EH (cell line): Measurements from ENCODE around the gene MAP3K1.
"Not testable (repeated sequence)": the region's sequence is repeated elsewhere in the genome, so short reads cannot be mapped to it uniquely, and the experiment has no call there.

Source experiments
- DNase-seq: peaks from one replicate; pipeline ENCODE4 v3.0.0-alpha.2; 2015; ENCODE audit warnings: low read depth

The MAP3K1 gene

DNA sequence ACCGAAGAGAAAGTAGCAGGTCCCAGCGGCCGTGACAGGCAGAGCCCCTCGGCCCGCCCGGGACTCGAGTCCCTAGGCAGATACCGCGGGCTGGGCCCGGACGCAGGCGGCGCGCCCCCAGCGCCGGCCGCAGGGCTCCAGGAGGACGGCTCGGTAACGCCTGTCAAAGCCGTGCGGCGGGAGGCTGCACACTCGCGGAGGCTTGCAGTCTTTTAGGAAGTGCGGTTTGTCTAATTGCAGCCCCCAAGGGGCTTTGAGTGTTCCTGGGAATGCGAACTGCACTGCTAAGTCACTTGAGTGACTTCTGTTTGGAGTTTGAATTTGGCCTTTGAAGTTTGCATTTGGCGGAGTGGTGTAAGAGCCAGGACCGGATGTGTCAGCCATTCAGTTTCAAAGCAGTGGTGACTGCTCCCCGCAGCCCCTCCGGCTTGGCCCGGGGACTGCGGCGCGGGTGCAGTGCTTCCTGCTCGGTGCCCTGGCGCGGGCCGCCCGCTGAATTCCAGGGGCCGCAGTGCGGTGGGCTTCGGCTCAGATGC lies 1.3 kb downstream of the MAP3K1 start:
- DNase-seq: peak; percentile 77

- peak; percentile 15 for DNase-seq
Observed at GRCh38 chr5:56817263-56818014, 2.1 kb downstream of the MAP3K1 start.

GRCh38 chr5:56818450-56819037 lies 3.2 kb downstream of the MAP3K1 start:
- peak; percentile 30 for DNase-seq

DNA sequence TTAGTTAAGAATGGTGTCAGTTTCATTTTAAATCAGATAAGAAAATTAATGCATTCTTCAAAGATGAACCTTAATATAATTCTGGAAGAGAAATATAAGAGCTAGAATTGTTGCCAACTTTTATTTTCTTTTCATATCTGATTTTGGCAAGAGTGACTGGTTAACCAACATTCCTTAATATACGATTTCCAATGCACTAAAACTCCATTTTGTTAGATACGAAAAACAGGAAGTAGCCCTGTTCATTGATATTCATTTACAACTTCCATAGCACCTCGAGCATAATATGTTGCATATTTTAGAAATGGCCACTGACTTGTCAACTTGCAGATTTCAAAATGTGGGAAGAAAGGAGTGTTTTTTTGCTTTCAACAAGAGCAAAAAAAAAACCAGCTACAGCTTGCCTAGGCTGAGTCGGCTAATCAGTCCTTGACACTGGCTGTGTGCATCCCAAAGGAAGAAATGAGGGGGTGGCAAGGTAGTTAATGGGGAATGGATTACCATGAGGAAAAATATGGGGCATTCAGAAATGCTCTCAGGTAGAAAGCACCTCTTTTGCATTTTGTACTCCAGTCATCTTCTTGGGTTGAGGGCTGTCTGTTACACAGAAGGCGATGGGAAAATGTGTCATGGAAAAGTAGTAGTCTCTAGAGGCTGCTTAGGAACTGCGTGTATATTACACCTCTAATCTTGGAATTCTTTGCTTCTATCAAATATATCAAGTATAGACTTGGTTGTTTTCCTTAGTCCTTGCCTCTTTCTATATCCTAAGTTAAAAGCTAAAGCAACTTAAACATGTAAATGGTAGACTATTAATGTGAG lies 3.9 kb downstream of the MAP3K1 start:
- DNase-seq: peak; percentile 33

GRCh38 chr5:56821868-56822267 lies 6.5 kb downstream of the MAP3K1 start:
- not testable (repeated sequence) for DNase-seq

GRCh38 chr5:56822981-56823380 lies 7.6 kb downstream of the MAP3K1 start:
- no peak for DNase-seq

DNA sequence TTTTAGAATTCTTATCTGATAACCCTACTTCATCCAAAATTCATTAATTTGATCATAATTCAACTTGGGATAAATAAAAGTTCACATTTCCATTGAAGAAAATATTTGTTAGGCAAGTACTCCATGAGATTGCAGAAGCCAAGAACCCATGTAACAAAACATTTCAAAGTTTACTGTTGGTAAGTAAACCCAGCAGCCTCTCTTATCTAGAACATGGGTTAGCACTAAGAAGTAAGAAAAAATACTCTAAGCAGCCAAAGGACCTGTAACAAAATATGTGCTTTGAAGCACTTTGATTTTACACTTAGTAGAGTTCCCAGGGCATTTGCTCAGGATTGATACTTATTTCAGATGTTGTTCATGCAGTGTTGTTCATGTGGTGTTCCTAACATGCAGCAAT lies 8.7 kb downstream of the MAP3K1 start:
- DNase-seq: no peak

GRCh38 chr5:56825222-56825824 lies 10.0 kb downstream of the MAP3K1 start:
- DNase-seq: no peak

DNA sequence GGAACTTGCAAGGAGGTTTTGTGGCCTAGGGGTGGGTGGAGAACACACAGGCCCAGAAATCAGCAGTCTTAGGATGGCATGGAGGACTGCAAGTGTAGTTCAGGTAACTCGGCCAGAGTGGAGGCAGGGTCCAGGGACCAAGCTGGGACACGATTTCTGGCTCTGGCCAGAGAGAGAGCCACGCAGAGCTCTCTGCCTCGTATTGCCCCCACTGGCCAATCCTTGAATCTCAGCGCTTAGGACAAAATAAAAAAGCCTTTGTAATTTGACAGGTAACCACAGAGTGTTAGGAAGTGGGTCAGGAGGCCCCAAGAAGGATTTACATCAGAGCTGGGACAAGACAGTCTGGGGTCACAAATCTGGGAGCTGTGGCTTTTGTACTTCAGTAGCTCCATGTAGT lies 11.7 kb downstream of the MAP3K1 start:
- no peak for DNase-seq

DNA sequence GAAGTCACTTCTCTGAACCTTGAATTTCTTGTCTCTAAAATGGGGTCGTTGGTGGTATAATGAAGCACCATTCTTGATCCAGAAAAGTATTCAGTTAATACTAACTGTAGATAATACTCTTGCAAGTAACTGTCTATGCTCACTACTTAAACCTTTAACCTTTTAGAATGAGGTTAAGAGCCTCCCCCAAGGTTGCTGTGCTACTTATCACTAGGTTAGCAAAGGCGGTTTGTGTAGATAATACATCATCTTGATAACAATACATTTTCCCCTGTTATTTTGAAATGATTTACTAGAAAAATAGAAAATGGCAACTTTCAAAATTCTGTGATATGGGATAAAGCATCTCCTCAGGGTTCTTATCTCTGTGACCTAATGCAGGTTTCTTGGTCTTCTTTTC lies 12.6 kb downstream of the MAP3K1 start:
- DNase-seq: no peak

DNA sequence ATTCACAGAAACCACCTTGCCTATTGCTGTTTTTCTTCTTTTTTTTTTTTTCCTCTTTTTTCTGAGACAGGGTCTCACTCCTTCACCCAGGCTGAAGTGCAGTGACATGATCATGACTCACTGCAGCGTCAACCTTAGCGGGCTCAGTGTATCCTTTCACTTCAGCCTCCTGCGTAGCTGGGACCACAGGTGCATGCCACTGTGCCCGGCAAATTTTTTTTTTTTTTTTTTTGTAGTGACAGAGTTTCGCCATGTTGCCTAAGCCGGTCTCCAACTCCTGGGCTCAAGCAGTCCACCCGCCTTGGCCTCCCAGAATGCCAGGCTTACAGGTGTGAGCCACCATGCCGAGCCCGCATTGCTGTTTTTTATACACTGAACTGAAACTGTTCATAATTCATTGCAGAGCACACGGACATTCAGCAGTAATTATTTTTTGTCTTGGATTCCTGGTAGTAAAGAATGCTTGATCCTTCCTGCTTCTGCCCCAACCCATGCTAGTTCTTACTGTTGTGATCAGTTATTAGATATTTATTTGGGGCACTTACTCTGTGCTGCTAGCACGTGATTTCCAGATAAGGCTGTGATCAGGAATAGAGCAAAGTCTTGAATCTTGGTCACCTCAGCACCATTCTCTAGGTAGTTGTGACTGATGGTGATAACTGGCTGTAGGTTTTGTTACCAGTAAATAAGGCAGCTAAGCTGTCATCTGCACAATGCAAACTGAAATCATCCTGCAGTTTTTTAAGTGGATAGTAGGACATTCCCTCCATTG lies 14.0 kb downstream of the MAP3K1 start:
- no peak for DNase-seq

DNA sequence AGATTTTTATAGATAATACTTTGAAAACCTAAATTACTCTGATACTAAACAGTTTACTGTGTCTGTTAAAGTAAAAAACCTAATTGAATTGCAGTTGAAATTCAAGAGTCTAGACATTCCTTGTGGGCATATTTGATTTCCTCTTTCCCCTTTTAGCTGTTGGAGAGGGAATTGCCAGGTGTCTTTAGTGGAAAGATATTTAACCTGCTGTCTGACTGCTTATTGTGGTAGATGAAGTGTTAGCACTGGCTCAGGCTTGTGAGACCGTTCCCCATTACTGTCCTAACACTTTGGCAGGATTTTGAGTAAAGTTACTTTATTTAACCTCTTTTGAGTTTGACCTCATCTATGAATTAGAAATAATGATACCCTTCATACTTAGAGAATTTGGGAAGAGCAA lies 16.4 kb downstream of the MAP3K1 start:
- DNase-seq: no peak

- DNase-seq: no peak
Observed at GRCh38 chr5:56833325-56833724, 18.0 kb downstream of the MAP3K1 start.

DNA sequence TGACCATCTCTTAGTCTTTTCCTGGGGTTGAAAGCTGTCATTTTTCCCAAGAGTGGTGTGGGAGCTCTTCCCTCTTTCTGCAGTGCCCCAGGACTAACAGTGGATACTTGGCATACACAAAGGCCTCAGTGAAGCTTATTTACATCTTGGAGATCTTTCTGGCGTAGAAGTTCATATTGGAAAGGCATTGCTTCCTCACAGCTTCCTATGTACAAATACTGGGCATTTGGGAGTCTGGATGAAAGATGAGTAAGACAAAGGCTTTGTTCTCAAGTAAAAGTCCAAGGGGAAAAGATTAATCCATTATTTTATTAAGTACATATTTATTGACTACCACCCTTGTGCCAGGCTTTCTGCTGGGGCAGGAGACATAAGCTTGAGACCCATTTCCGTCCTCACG lies 22.0 kb downstream of the MAP3K1 start:
- DNase-seq: no peak

GRCh38 chr5:56837956-56838355 lies 22.6 kb downstream of the MAP3K1 start:
- DNase-seq: no peak

DNA sequence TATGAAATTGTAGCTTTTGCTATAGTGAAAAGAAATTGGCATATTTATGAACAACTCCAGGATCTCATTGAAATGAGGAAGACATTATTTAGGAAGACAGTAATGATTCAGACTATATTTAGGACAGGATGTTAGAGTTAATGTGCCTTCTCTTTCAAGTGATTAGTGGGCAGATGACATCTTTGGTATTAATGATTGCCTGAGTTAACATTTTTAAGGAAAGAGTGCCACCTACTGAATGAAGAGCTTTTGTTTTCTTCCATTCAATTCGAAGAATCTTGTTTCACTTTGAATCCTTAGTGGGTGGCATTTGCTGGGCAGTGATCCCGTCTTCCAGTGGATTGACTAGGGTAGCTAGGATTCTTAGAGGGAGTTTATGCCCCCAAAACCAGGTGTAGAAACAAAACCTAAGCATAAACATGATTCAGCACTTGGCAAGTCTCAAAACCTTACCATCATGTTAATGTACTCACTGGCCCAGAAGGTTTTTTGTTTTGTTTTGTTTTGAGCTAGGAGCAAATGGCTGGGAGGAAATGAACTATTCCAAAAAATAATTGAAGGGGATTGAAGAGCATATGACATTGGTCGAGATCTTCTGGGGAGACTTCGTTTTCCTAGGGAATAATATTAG lies 23.2 kb downstream of the MAP3K1 start:
- peak; percentile 86 for DNase-seq

DNA sequence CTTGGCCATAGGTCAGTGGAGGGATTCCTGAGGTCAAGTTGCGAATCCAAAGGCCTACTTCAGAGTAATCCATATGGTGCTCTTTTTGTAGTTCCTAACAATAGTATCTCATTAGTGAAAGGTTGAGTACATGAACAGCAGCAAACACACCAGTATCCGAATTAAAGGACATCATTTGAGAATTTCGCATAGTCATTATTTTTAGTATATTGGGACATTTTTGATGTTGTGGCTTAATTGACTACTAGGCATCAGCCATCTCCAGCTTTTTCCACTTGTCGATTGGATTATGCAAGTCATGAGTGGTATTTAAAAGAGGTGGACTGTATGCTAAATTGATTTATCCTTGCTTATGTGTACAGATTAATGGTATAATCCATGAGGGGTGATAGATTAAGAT lies 23.7 kb downstream of the MAP3K1 start:
- no peak for DNase-seq

GRCh38 chr5:56840597-56840996 lies 25.2 kb downstream of the MAP3K1 start:
- DNase-seq: no peak

GRCh38 chr5:56845277-56845676 lies 29.9 kb downstream of the MAP3K1 start:
- DNase-seq: no peak

DNA sequence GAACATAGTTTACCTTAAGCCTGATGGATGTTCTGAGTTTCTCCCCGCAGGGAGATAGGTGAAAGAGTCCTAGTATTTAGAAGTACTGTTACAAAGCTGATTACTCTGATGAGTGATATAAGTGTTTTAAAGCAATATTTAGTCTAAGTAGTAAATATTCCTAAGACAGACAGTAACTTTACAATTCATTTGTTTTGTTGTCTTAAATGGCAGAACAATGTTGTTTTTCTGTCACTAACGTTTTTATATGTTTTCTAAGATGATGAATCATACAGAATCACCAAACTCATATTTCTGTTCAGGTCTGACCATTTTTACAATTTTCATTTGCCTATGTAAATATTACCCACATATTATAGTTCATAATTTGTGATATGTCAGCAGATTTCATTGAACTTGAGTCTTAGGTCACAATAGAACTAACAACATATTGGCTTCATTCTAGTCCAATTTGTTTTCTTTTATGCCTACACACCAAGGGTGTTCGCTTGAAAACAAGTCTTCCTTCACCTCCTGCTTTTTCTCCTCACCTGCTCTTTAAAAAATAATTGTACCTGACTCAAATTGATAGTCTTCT lies 30.6 kb downstream of the MAP3K1 start:
- no peak for DNase-seq

DNA sequence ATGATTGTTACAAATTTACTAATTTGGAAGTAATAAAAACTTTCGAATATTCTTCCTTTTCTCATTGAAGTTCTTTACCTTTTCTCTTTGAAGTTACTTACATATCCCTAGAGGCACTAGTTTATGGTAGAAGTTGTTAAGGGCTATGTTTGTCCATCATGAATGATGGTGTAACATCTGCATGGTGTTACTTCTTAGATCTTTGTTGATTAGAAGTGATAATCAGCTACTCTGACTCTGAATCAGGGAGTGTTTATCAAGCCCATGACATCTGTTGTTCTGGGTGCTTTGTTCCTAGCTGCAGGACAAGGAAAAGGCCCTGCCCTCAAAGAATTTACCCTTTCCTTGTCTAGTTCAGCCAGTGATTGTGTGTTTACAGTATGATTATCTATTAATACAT lies 32.9 kb downstream of the MAP3K1 start:
- DNase-seq: no peak
